Amygdala (tissue), 56 donors: ENCODE data around the gene ACSS1.

ENCODE experiments used
- DNase-seq, 56 donors: peaks; one replicate each; lab custom pipeline; 2025; lab: John Stamatoyannopoulos, UW

ACSS1 gene

GRCh38 chr20:25058051-25058846 is at the start of gene ACSS1:
Gene ACSS1, minus strand, starts transcription at chr20:25058139. Its CDS starts 37 bp downstream, at chr20:25058102.
- peak in 39 of 56 donors; percentile 19 to 80 (median 52) for DNase-seq

- DNase-seq = no peak
Measured at GRCh38 chr20:25103526-25103925, 45.6 kb upstream of the ACSS1 start.

GRCh38 chr20:25100914-25101313 is 43.0 kb upstream of the ACSS1 start:
- DNase-seq = no peak

GRCh38 chr20:25099601-25100140 is 41.7 kb upstream of the ACSS1 start:
- DNase-seq = no peak

GRCh38 chr20:25097498-25097897 is 39.6 kb upstream of the ACSS1 start:
- no peak for DNase-seq

- no peak for DNase-seq
Measured at GRCh38 chr20:25090492-25091429, 32.8 kb upstream of the ACSS1 start.

GRCh38 chr20:25089662-25090061 is 31.7 kb upstream of the ACSS1 start:
- DNase-seq = no peak

- no peak for DNase-seq
Measured at GRCh38 chr20:25089096-25089495, 31.2 kb upstream of the ACSS1 start.

- DNase-seq = no peak
Measured at GRCh38 chr20:25088267-25088666, 30.3 kb upstream of the ACSS1 start.

GRCh38 chr20:25087186-25087929 is 29.4 kb upstream of the ACSS1 start:
- no peak for DNase-seq

- DNase-seq = no peak
Measured at GRCh38 chr20:25085756-25086495, 28.0 kb upstream of the ACSS1 start.

GRCh38 chr20:25084626-25085187 is 26.8 kb upstream of the ACSS1 start:
- no peak for DNase-seq

- peak in 1 of 56 donors; percentile 15 for DNase-seq
Measured at GRCh38 chr20:25083773-25084625, 26.1 kb upstream of the ACSS1 start.

GRCh38 chr20:25083141-25083772 is 25.3 kb upstream of the ACSS1 start:
- no peak for DNase-seq

- no peak for DNase-seq
Measured at GRCh38 chr20:25082498-25082873, 24.5 kb upstream of the ACSS1 start.

- DNase-seq = no peak
Measured at GRCh38 chr20:25081730-25082497, 24.0 kb upstream of the ACSS1 start, which contains the start of gene VSX1. Gene VSX1, minus strand, starts transcription at chr20:25082141. Its CDS starts 45 bp downstream, at chr20:25082096.
